DND-41 (cell line): ENCODE measurements around the gene SNORC.

Source experiments
- ATAC-seq: fragments of 200-7000 bp; cut with Tn5 transposase; 3 replicates; pipeline ENCODE4 v1.9.1; 2021; ENCODE audit warnings: low read depth; ENCODE audit not compliant: insufficient read depth
- DNase-seq: peaks from one replicate; pipeline ENCODE4 v3.0.0-alpha.2; 2020
- H2AFZ ChIP-seq: 2 replicates; pipeline ENCODE4 v1.6.0; 2012; ENCODE audit warnings: low read depth, low read length
- H3K27ac ChIP-seq: 2 replicates; pipeline ENCODE4 v1.5.1; 2012; ENCODE audit warnings: low read length, inconsistent platforms
- H3K27me3 ChIP-seq: fragments of 200-600 bp; sonication (generic); 2 replicates; pipeline ENCODE4 v1.6.0; 2012; ENCODE audit warnings: low read length, mild to moderate bottlenecking, inconsistent platforms; ENCODE audit not compliant: insufficient read depth, poor library complexity
- H3K36me3 ChIP-seq: 2 replicates; pipeline ENCODE4 v1.5.1; 2012; ENCODE audit warnings: low read length, inconsistent platforms; ENCODE audit not compliant: insufficient read depth
- H3K4me1 ChIP-seq: 2 replicates; pipeline ENCODE4 v1.5.1; 2012; ENCODE audit warnings: mild to moderate bottlenecking, low read length; ENCODE audit not compliant: insufficient read depth
- H3K4me2 ChIP-seq: 2 replicates; pipeline ENCODE4 v1.6.0; 2012; ENCODE audit warnings: mild to moderate bottlenecking, moderate library complexity, low read length, inconsistent platforms; ENCODE audit not compliant: insufficient read depth
- H3K4me3 ChIP-seq, 2 experiments: fragments of 200-600 bp in 1 of 2; shearing (Covaris generic) in 1 of 2; 2 replicates each; pipeline ENCODE4 v1.5.1; 2012 to 2016; ENCODE audit warnings: inconsistent platforms in 2 of 2, low read length in 2 of 2, mild to moderate bottlenecking in 2 of 2, low read depth in 1 of 2, moderate library complexity in 1 of 2
- H3K79me2 ChIP-seq: 2 replicates; pipeline ENCODE4 v1.6.0; 2012; ENCODE audit warnings: low read length, inconsistent platforms; ENCODE audit not compliant: insufficient read depth
- H3K9ac ChIP-seq: 2 replicates; pipeline ENCODE4 v1.6.0; 2012; ENCODE audit warnings: low read depth, mild to moderate bottlenecking, inconsistent platforms, low read length, moderate library complexity
- H3K9me3 ChIP-seq: 2 replicates; pipeline ENCODE4 v1.5.1; 2012; ENCODE audit warnings: low read length, moderate library complexity, mild to moderate bottlenecking, inconsistent platforms; ENCODE audit not compliant: insufficient read depth, severe bottlenecking
- H4K20me1 ChIP-seq: 2 replicates; pipeline ENCODE4 v1.6.0; 2012; ENCODE audit warnings: low read length; ENCODE audit not compliant: insufficient read depth
- EZH2 ChIP-seq: IDR thresholded peaks from 3 replicates; pipeline ENCODE4 v1.6.1; 2012; ENCODE audit warnings: borderline replicate concordance, low read depth, mild to moderate bottlenecking, moderate library complexity, low read length, inconsistent platforms; ENCODE audit not compliant: severe bottlenecking
- TF ChIP-seq, protein P1 (sequence below): IDR thresholded peaks from 2 replicates; pipeline ENCODE4 v1.5.1; 2012; ENCODE audit warnings: borderline replicate concordance, low read length, moderate library complexity, mild to moderate bottlenecking; ENCODE audit not compliant: poor library complexity, severe bottlenecking; ENCODE audit errors: extremely low read depth

Gene SNORC

DNA sequence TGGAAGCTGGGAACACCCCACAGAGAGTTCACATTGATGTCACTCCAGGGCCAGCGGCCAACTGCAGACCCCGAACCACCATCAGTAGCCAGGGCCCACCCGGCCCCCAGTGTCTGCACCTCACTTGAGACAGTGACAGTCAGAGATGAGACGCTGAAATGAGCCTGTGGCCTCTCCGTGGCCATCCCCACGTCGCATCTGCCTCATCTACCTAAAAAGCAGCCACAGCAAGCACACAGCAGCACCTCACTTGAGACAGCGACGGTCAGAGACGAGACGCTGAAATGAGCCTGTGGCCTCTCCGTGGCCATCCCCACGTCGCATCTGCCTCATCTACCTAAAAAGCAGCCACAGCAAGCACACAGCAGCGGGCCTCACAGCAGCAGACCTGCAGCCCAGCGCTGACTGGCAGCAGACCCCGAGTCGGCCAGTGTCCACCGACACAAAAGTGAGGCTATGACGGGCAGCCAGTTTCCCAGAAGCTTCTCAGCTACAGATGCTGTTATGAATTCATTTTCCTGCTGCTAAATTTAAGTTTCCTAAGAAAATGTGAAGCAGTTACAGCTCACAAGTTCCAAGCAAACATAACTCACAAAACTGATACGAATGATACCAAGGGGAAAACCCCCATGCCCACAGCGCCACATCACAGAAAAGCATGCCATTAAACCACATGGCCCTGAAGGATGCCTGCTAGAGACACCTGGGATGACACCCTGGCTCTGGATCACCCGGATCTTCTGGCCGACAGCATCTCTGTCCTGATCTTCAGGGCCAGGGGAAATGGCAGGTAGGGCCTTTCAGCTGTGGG, 27.7 kb downstream of the SNORC start:
- Histone ChIP-seq H3K4me3 (no peak overlapping the region), H2AFZ (no peak overlapping the region), H3K4me2 (no peak overlapping the region), H3K27me3 (no peaks in the 10 kb centered on the region), H3K36me3 (no peaks in the 10 kb centered on the region), H3K4me1 (no peaks in the 10 kb centered on the region), H4K20me1 (no peaks in the 10 kb centered on the region), H3K9ac (no peak overlapping the region), H3K79me2 (no peaks in the 10 kb centered on the region), H3K27ac (no peak overlapping the region), H3K9me3 (no peaks in the 10 kb centered on the region)
- ATAC-seq (no peak), DNase-seq (no peak)
- TF ChIP-seq, protein P1, sequence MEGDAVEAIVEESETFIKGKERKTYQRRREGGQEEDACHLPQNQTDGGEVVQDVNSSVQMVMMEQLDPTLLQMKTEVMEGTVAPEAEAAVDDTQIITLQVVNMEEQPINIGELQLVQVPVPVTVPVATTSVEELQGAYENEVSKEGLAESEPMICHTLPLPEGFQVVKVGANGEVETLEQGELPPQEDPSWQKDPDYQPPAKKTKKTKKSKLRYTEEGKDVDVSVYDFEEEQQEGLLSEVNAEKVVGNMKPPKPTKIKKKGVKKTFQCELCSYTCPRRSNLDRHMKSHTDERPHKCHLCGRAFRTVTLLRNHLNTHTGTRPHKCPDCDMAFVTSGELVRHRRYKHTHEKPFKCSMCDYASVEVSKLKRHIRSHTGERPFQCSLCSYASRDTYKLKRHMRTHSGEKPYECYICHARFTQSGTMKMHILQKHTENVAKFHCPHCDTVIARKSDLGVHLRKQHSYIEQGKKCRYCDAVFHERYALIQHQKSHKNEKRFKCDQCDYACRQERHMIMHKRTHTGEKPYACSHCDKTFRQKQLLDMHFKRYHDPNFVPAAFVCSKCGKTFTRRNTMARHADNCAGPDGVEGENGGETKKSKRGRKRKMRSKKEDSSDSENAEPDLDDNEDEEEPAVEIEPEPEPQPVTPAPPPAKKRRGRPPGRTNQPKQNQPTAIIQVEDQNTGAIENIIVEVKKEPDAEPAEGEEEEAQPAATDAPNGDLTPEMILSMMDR = no peak
- TF ChIP-seq EZH2 = no peak

DNA sequence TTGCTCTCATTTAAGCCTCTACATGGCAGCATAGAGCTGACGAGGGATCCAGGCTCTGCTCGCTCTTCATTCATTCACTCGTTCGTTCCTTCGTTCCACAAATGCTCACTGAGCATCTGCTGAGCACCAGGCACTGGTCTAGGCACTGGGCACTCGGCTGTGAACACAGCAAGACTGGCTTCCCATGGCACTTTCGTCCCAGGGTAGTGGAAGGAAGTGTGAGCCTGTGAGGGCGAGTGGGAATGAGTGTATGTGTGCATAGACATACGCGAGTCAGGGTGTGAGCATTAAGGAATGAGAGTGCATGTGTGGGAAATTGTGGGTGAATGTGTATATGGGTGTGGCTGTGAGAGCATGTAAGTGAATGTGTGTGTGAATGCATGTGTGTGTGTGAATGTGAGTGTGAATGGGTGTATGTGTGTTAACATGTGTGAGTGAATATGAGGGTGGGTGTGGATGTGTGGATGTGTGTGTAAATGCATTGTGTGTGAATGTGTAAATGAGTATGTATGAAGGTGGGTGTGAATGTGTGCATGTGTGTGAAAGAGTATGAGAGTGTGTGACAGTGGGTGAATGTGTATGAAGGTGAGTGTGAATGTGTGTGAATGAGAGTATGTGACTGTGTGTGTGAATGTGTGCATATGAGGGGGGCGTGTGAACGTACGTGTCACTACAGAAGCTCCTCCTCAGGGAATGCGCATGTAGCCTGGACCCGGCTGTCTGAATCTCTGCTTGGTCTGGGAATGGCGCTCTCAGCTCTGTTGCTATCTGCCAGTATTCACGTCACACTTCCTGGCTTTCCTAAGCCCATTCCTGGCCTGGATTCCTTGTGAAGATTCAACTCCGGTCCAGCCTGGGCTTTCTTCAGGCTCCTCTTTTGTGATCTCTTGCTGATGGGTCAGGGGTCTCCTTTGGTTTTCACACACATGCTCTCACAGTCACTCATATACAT, 28.8 kb downstream of the SNORC start:
- no peaks in the 10 kb centered on the region for H3K4me1 ChIP-seq
- no peak overlapping the region for H3K27ac ChIP-seq
- H3K9me3 ChIP-seq = no peaks in the 10 kb centered on the region
- no peak overlapping the region for H3K4me2 ChIP-seq
- no peaks in the 10 kb centered on the region for H4K20me1 ChIP-seq
- H2AFZ ChIP-seq = no peak overlapping the region
- H3K27me3 ChIP-seq = no peaks in the 10 kb centered on the region
- DNase-seq (no peak), ATAC-seq (no peak)
- no peak overlapping the region for H3K9ac ChIP-seq
- H3K79me2 ChIP-seq = no peaks in the 10 kb centered on the region
- no peak overlapping the region for H3K4me3 ChIP-seq
- TF ChIP-seq EZH2 = no peak
- TF ChIP-seq, protein P1 = no peak
- H3K36me3 ChIP-seq = no peaks in the 10 kb centered on the region

DNA sequence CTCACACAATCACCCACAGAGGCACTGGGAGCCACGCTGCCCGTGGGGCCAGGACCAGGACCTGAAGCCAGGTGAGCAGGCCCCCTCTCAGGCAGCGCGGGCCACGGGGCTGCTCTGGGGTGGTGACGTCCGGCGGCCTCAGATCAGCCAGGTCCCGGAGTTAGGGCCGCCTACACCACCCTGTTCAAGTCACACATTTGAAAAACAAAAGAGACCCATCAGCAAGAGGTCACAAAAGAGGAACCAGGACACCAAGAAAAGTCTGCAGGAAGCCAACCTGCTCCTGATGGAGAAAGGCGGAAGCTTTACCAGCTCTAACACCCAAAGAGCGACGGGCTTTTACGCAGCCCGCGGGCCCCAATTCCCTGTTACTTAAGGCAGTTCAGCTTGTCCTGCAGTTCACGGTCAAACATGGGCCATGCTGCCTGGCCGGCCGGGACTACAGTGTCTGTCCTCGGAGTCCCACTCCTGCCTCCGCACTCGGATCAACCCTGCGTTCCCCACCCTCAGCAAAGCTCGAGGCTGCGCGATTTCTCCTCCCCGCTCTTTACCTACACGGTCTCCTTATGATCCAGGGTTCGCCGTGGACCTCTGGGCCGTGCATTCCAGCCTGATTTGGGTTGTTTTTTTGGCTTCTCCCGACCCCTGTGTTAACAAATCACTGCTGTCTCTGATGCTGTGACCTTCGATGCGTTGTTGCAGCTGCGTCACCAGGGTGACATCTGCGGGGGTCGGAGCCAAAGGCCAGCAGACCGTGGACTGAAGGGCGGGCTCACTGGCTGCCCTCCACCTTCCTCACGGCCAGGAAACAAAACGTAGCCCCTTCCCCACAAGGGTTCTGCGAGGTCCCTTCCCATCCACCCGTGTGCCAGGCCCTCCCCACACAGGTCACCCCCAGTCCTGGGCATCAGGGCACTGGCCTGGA, 31.0 kb downstream of the SNORC start:
- no peaks in the 10 kb centered on the region for H3K36me3 ChIP-seq
- H2AFZ ChIP-seq = no peak overlapping the region
- H3K79me2 ChIP-seq = no peaks in the 10 kb centered on the region
- no peaks in the 10 kb centered on the region for H3K27me3 ChIP-seq
- no peak overlapping the region for H3K4me2 ChIP-seq
- no peaks in the 10 kb centered on the region for H4K20me1 ChIP-seq
- no peaks in the 10 kb centered on the region for H3K9me3 ChIP-seq
- H3K4me3 ChIP-seq = no peak overlapping the region
- H3K4me1 ChIP-seq = no peaks in the 10 kb centered on the region
- H3K9ac ChIP-seq = no peak overlapping the region
- ATAC-seq (no peak), DNase-seq (no peak)
- TF ChIP-seq, protein P1 = no peak
- no peak for TF ChIP-seq EZH2
- H3K27ac ChIP-seq = no peak overlapping the region
